ENCODE results near the gene PCDHGB3. TPM values are rescaled to one million over a fixed set of nuclear protein-coding genes. Genes with fewer than 3 reads are reported as not detected.
A peak's percentile ranks its signal among the peaks of the same experiment; 100 is the strongest.

Gene PCDHGB3
- total RNA-seq, 1 donor, result 6.2 TPM

DNA sequence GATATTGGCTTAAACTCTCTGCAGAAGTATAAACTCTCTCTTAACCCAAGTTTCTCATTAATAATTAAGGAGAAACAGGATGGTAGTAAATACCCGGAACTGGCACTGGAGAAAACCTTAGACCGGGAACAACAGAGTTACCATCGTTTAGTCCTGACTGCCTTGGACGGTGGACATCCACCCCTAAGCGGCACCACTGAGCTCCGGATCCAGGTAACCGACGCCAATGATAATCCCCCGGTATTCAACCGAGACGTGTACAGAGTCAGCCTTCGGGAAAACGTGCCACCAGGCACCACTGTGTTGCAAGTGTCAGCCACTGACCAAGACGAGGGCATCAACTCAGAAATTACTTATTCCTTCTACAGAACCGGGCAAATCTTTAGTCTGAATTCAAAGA is 28.6 kb downstream of the PCDHGB3 start:
- Histone ChIP-seq H3K4me1 (ENCODE audit: insufficient read depth, low read length) (no peaks in the 10 kb centered on the region), H4K20me1 (ENCODE audit: insufficient read depth, low read length) (no peaks in the 10 kb centered on the region), H3K27me3 (ENCODE audit: insufficient read depth, low read length) (no peaks in the 10 kb centered on the region), H3K4me3 (ENCODE audit: insufficient read depth, low read length) (peak overlapping the region; percentile 51), H3K36me3 (ENCODE audit: insufficient read depth, low read length) (peaks cover 4% of the 10 kb centered on the region), H3K27ac (ENCODE audit: low read depth, low read length) (no peak overlapping the region), H2AFZ (ENCODE audit: low read length) (no peak overlapping the region), H3K9me3 (ENCODE audit: low read depth, low read length) (peaks cover 21% of the 10 kb centered on the region), H3K79me2 (ENCODE audit: insufficient read depth, low read length) (no peaks in the 10 kb centered on the region), H3K4me2 (ENCODE audit: insufficient read depth, low read length) (no peak overlapping the region)
- TF ChIP-seq, protein P1, sequence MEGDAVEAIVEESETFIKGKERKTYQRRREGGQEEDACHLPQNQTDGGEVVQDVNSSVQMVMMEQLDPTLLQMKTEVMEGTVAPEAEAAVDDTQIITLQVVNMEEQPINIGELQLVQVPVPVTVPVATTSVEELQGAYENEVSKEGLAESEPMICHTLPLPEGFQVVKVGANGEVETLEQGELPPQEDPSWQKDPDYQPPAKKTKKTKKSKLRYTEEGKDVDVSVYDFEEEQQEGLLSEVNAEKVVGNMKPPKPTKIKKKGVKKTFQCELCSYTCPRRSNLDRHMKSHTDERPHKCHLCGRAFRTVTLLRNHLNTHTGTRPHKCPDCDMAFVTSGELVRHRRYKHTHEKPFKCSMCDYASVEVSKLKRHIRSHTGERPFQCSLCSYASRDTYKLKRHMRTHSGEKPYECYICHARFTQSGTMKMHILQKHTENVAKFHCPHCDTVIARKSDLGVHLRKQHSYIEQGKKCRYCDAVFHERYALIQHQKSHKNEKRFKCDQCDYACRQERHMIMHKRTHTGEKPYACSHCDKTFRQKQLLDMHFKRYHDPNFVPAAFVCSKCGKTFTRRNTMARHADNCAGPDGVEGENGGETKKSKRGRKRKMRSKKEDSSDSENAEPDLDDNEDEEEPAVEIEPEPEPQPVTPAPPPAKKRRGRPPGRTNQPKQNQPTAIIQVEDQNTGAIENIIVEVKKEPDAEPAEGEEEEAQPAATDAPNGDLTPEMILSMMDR (IDR thresholded peaks at IDR 0.05; ENCODE audit: extremely low read depth, low read depth, low read length), result no peak
- no peak for DNase-seq (ENCODE audit: insufficient read length, low spot score, missing footprints)

DNA sequence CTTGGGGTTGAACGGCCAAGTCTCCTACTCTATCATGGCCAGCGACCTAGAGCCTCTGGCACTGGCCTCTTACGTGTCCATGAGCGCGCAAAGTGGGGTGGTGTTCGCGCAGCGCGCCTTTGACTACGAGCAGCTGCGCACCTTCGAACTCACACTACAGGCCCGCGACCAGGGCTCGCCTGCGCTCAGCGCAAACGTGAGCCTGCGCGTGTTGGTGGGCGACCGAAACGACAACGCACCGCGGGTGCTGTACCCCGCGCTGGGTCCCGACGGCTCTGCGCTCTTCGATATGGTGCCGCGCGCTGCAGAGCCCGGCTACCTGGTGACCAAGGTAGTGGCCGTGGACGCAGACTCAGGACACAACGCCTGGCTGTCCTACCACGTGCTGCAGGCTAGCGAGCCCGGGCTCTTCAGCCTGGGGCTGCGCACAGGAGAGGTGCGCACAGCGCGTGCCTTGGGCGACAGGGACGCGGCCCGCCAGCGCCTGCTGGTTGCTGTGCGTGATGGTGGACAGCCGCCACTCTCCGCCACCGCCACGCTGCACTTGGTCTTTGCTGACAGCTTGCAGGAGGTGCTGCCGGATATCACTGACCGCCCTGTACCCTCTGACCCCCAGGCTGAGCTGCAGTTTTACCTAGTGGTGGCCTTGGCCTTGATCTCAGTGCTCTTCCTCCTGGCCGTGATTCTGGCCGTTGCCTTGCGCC is 29.7 kb downstream of the PCDHGB3 start:
- Histone ChIP-seq H3K9me3 (ENCODE audit: low read depth, low read length) (peaks cover 18% of the 10 kb centered on the region), H3K4me2 (ENCODE audit: insufficient read depth, low read length) (no peak overlapping the region)
- DNase-seq (ENCODE audit: insufficient read length, low spot score, missing footprints), result no peak

DNA sequence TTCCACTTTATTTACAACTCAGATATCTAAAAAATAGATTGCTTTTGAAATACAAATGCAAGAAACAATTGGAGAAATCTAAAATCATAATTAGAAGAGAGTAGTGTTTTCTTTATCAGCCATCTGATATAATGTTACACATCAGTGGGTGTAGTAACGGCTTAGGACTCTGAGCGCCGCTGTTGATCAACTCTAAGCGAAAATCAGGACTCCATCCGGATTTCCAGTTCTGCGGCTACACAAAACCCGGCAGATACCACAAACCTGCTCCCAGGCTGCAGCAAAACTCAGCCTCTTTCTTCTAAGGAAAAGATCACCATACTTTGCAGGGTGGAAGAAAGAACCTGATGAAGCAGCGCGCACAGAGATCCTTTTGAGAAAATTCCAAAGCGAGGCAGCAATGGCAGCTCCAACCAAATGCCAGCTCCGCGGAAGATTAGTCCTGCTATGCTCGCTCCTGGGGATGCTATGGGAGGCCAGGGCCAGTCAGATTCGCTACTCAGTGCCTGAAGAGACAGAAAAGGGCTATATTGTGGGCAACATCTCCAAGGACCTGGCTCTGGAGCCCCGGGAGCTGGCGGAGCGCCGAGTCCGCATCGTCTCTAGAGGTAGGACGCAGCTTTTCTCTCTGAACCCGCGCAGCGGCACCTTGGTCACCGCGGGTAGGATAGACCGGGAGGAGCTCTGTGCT is 32.7 kb downstream of the PCDHGB3 start, which contains the start of gene PCDHGA9:
TSS of gene PCDHGA9 (plus strand) at position 226 of the 691 bp plus-strand sequence. CDS start at position 401, 175 bp downstream.
- H3K27me3 ChIP-seq (ENCODE audit: insufficient read depth, low read length), result no peaks in the 10 kb centered on the region
- TF ChIP-seq, protein P1 (IDR thresholded peaks at IDR 0.05; ENCODE audit: extremely low read depth, low read depth, low read length), result peak; percentile 40
- H2AFZ ChIP-seq (ENCODE audit: low read length), result peak within 1 kb of the TSS; percentile 46
- peak within 1 kb of the TSS; percentile 61 for H3K4me2 ChIP-seq (ENCODE audit: insufficient read depth, low read length)
- H3K79me2 ChIP-seq (ENCODE audit: insufficient read depth, low read length), result no peaks in the 10 kb centered on the region
- no peak for DNase-seq (ENCODE audit: insufficient read length, low spot score, missing footprints)
- H3K27ac ChIP-seq (ENCODE audit: low read depth, low read length), result no peak within 1 kb of the TSS
- peak within 1 kb of the TSS; percentile 58 for H3K4me3 ChIP-seq (ENCODE audit: insufficient read depth, low read length)
- peaks cover 18% of the 10 kb centered on the region for H3K9me3 ChIP-seq (ENCODE audit: low read depth, low read length)
- no peaks in the 10 kb centered on the region for H3K4me1 ChIP-seq (ENCODE audit: insufficient read depth, low read length)
- H4K20me1 ChIP-seq (ENCODE audit: insufficient read depth, low read length), result peaks cover 3% of the 10 kb centered on the region
- peaks cover 4% of the 10 kb centered on the region for H3K36me3 ChIP-seq (ENCODE audit: insufficient read depth, low read length)

More for the DNA sequence above, 29.7 kb downstream of the PCDHGB3 start:
- Histone ChIP-seq H2AFZ (ENCODE audit: low read length) (no peak overlapping the region), H4K20me1 (ENCODE audit: insufficient read depth, low read length) (no peaks in the 10 kb centered on the region), H3K79me2 (ENCODE audit: insufficient read depth, low read length) (no peaks in the 10 kb centered on the region), H3K4me3 (ENCODE audit: insufficient read depth, low read length) (peak overlapping the region; percentile 50), H3K27me3 (ENCODE audit: insufficient read depth, low read length) (no peaks in the 10 kb centered on the region), H3K4me1 (ENCODE audit: insufficient read depth, low read length) (no peaks in the 10 kb centered on the region), H3K36me3 (ENCODE audit: insufficient read depth, low read length) (peaks cover 4% of the 10 kb centered on the region), H3K27ac (ENCODE audit: low read depth, low read length) (no peak overlapping the region)
- TF ChIP-seq, protein P1 (IDR thresholded peaks at IDR 0.05; ENCODE audit: extremely low read depth, low read depth, low read length), result no peak

DNA sequence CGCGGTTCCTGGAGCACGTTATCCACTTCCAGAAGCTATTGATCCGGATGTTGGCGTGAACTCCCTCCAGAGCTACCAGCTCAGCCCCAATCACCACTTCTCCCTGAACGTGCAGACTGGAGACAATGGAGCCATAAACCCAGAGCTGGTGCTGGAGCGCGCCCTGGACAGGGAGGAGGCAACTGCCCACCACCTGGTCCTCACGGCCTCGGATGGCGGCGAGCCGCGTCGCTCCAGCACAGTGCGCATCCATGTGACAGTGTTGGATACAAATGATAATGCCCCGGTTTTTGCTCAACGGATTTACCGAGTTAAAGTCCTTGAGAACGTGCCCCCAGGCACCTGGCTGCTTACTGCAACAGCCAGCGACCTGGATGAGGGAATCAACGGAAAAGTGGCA is 33.3 kb downstream of the PCDHGB3 start:
- H3K4me3 ChIP-seq (ENCODE audit: insufficient read depth, low read length), result peak overlapping the region; percentile 58
- H3K4me2 ChIP-seq (ENCODE audit: insufficient read depth, low read length), result peak overlapping the region; percentile 61
- no peaks in the 10 kb centered on the region for H3K27me3 ChIP-seq (ENCODE audit: insufficient read depth, low read length)
- DNase-seq (ENCODE audit: insufficient read length, low spot score, missing footprints), result no peak
- peaks cover 4% of the 10 kb centered on the region for H3K36me3 ChIP-seq (ENCODE audit: insufficient read depth, low read length)
- peaks cover 18% of the 10 kb centered on the region for H3K9me3 ChIP-seq (ENCODE audit: low read depth, low read length)
- no peak overlapping the region for H3K27ac ChIP-seq (ENCODE audit: low read depth, low read length)
- no peak overlapping the region for H2AFZ ChIP-seq (ENCODE audit: low read length)
- TF ChIP-seq, protein P1 (IDR thresholded peaks at IDR 0.05; ENCODE audit: extremely low read depth, low read depth, low read length), result no peak
- H4K20me1 ChIP-seq (ENCODE audit: insufficient read depth, low read length), result peaks cover 3% of the 10 kb centered on the region
- no peaks in the 10 kb centered on the region for H3K4me1 ChIP-seq (ENCODE audit: insufficient read depth, low read length)
- H3K79me2 ChIP-seq (ENCODE audit: insufficient read depth, low read length), result no peaks in the 10 kb centered on the region
